HCT116 (cell line): ENCODE measurements around the gene ZNF784.

ENCODE experiments used
- EZH2 ChIP-seq: fragments of 200-600 bp; sonication (generic); IDR thresholded peaks from 2 replicates; pipeline ENCODE4 v1.6.1; 2017; ENCODE audit warnings: antibody characterized with exemption, mixed run types
- FOSL1 ChIP-seq: IDR thresholded peaks from 2 replicates; pipeline ENCODE4 v1.6.1; 2012; ENCODE audit warnings: low read depth
- JUND ChIP-seq: IDR thresholded peaks from 2 replicates; pipeline ENCODE4 v1.6.1; 2012
- POLR2A ChIP-seq: IDR thresholded peaks from 2 replicates; pipeline ENCODE4 v1.7.0; 2011; ENCODE audit warnings: borderline replicate concordance; ENCODE audit not compliant: insufficient read depth, insufficient read length; ENCODE audit errors: extremely low read depth
- ZFX ChIP-seq: fragments of 450-650 bp; IDR thresholded peaks from 2 replicates; pipeline ENCODE4 v1.6.1; 2017
- ZNF274 ChIP-seq: fragments of 200-500 bp; sonication (Bioruptor generic); IDR thresholded peaks from 2 replicates; pipeline ENCODE4 v1.6.1; 2014; ENCODE audit warnings: mild to moderate bottlenecking, low read depth, low read length, inconsistent platforms
- TF ChIP-seq, protein P1 (sequence below), 3 experiments: fragments of 200-600 bp in 1 of 3; sonication (generic) in 1 of 3; IDR thresholded peaks in 2 of 3; conservative IDR thresholded peaks in 1 of 3; 2 replicates each; pipeline ENCODE4 v1.5.1; 2012 to 2017; ENCODE audit warnings: low read depth in 2 of 3, low read length in 2 of 3, antibody characterized with exemption in 1 of 3, borderline replicate concordance in 1 of 3, control low read depth in 1 of 3, mild to moderate bottlenecking in 1 of 3, mixed read lengths in 1 of 3, mixed run types in 1 of 3, moderate library complexity in 1 of 3; ENCODE audit not compliant: insufficient read depth in 1 of 3
- TF ChIP-seq, protein P2 (sequence below): IDR thresholded peaks from 2 replicates; pipeline ENCODE4 v1.6.1; 2012

DNA sequence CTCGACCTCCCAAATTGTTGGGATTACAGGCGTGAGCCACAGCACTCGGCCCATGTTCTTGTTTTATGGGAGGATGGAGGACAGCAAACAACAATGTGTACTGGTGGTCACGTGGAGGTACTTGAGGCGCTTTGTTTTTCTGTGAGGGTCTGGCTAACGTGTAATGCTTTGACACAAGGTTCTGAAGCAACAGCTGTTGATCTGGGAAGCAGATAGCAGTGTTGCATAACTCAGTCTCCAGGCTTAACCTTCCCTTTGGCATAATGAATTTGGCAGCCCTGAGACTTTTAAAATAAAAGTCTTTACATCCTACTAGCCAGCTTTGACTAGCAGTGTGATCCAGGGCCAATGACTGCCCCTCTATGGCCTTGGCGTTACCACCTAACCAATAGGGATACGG, 9.5 kb upstream of the ZNF784 start:
- TF ChIP-seq FOSL1 (no peak), ZNF274 (no peak), EZH2 (no peak), POLR2A (no peak), JUND (no peak), ZFX (no peak)
- TF ChIP-seq, protein P1, sequence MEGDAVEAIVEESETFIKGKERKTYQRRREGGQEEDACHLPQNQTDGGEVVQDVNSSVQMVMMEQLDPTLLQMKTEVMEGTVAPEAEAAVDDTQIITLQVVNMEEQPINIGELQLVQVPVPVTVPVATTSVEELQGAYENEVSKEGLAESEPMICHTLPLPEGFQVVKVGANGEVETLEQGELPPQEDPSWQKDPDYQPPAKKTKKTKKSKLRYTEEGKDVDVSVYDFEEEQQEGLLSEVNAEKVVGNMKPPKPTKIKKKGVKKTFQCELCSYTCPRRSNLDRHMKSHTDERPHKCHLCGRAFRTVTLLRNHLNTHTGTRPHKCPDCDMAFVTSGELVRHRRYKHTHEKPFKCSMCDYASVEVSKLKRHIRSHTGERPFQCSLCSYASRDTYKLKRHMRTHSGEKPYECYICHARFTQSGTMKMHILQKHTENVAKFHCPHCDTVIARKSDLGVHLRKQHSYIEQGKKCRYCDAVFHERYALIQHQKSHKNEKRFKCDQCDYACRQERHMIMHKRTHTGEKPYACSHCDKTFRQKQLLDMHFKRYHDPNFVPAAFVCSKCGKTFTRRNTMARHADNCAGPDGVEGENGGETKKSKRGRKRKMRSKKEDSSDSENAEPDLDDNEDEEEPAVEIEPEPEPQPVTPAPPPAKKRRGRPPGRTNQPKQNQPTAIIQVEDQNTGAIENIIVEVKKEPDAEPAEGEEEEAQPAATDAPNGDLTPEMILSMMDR (IDR thresholded peaks at IDR 0.05 in 2 of 3, conservative IDR thresholded peaks at IDR 0.05 in 1 of 3; ENCODE audit: borderline replicate concordance in 1 of 3, insufficient read depth in 1 of 3, low read depth in 2 of 3, low read length in 2 of 3), result no peak
- TF ChIP-seq, protein P2, sequence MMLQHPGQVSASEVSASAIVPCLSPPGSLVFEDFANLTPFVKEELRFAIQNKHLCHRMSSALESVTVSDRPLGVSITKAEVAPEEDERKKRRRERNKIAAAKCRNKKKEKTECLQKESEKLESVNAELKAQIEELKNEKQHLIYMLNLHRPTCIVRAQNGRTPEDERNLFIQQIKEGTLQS, result no peak
